ENCODE results near the gene NMT2. TPM values are rescaled to one million over a fixed set of nuclear protein-coding genes. Genes with fewer than 3 reads are reported as not detected.
A peak's percentile ranks its signal among the peaks of the same experiment; 100 is the strongest.

Gene NMT2
- total and polyA plus RNA-seq, 5 donors from 2014 or later: 37.1 to 50.3 (median 45.7) TPM

- no peak overlapping the region for H3K27ac Mint-ChIP-seq
- Histone ChIP-seq H3K36me3 (ENCODE audit: control insufficient read depth, insufficient read depth, low read length) (no peaks in the 10 kb centered on the region), H3K27me3 (ENCODE audit: control insufficient read depth, insufficient read depth, low read length) (no peaks in the 10 kb centered on the region), H3K27ac (ENCODE audit: insufficient read depth, low read length, poor library complexity, severe bottlenecking) (no peak overlapping the region), H3K9me3 (ENCODE audit: control insufficient read depth in 2 of 2, low read length in 2 of 2) (no peaks in the 10 kb centered on the region), H3K4me1 (ENCODE audit: control insufficient read depth, insufficient read depth, low read length, poor library complexity, severe bottlenecking) (peaks cover 13% of the 10 kb centered on the region), H3K4me3 (ENCODE audit: low read depth, low read length) (no peak overlapping the region)
- H3K9me3 Mint-ChIP-seq: peaks cover 0 to 6% (median 0%) of the 10 kb centered on the region in 7 donors
- no peaks in the 10 kb centered on the region for H3K36me3 Mint-ChIP-seq
- peaks cover under 1% of the 10 kb centered on the region for H3K27me3 Mint-ChIP-seq
- DNase-seq (no peak), ATAC-seq (ENCODE audit: low read depth in 2 of 2) (no peak)
- no peak overlapping the region for H3K4me3 Mint-ChIP-seq
- H3K4me1 Mint-ChIP-seq: peaks cover 6 to 35% (median 27%) of the 10 kb centered on the region in 4 donors
Measured at GRCh38 chr10:15180736-15181135, 12.2 kb upstream of the NMT2 start.

GRCh38 chr10:15176269-15176668 lies 7.8 kb upstream of the NMT2 start:
- H3K36me3 Mint-ChIP-seq: no peaks in the 10 kb centered on the region
- no peak overlapping the region for H3K27ac Mint-ChIP-seq

GRCh38 chr10:15175587-15175986 lies 7.1 kb upstream of the NMT2 start:
- Histone ChIP-seq H3K4me1 (ENCODE audit: control insufficient read depth, insufficient read depth, low read length, poor library complexity, severe bottlenecking) (peaks cover 17% of the 10 kb centered on the region), H3K4me3 (ENCODE audit: low read depth, low read length) (no peak overlapping the region), H3K36me3 (ENCODE audit: control insufficient read depth, insufficient read depth, low read length) (no peaks in the 10 kb centered on the region), H3K9me3 (ENCODE audit: control insufficient read depth in 2 of 2, low read length in 2 of 2) (no peaks in the 10 kb centered on the region), H3K27me3 (ENCODE audit: control insufficient read depth, insufficient read depth, low read length) (no peaks in the 10 kb centered on the region), H3K27ac (ENCODE audit: insufficient read depth, low read length, poor library complexity, severe bottlenecking) (no peak overlapping the region)
- peak overlapping the region in 2 of 3 donors; percentile 38 to 56 for H3K27ac Mint-ChIP-seq
- H3K36me3 Mint-ChIP-seq: no peaks in the 10 kb centered on the region
- ATAC-seq (ENCODE audit: low read depth in 2 of 2) (no peak), DNase-seq (no peak)
- H3K27me3 Mint-ChIP-seq: peaks cover 8% of the 10 kb centered on the region
- peaks cover 0 to 2% (median 0%) of the 10 kb centered on the region in 7 donors for H3K9me3 Mint-ChIP-seq
- H3K4me1 Mint-ChIP-seq: peaks cover 15 to 35% (median 30%) of the 10 kb centered on the region in 4 donors
- H3K4me3 Mint-ChIP-seq: peak overlapping the region in 1 of 4 donors; percentile 15

More at GRCh38 chr10:15176269-15176668, 7.8 kb upstream of the NMT2 start:
- Mint-ChIP-seq H3K4me1 (peaks cover 9 to 31% (median 25%) of the 10 kb centered on the region in 4 donors), H3K27me3 (peaks cover 8% of the 10 kb centered on the region), H3K4me3 (no peak overlapping the region), H3K9me3 (peaks cover 0 to 2% (median 0%) of the 10 kb centered on the region in 7 donors)
- H3K27ac ChIP-seq (ENCODE audit: insufficient read depth, low read length, poor library complexity, severe bottlenecking): no peak overlapping the region
- H3K4me1 ChIP-seq (ENCODE audit: control insufficient read depth, insufficient read depth, low read length, poor library complexity, severe bottlenecking): peaks cover 10% of the 10 kb centered on the region
- no peaks in the 10 kb centered on the region for H3K27me3 ChIP-seq (ENCODE audit: control insufficient read depth, insufficient read depth, low read length)
- no peaks in the 10 kb centered on the region for H3K36me3 ChIP-seq (ENCODE audit: control insufficient read depth, insufficient read depth, low read length)
- ATAC-seq (ENCODE audit: low read depth in 2 of 2): no peak
- no peak overlapping the region for H3K4me3 ChIP-seq (ENCODE audit: low read depth, low read length)
- H3K9me3 ChIP-seq (ENCODE audit: control insufficient read depth in 2 of 2, low read length in 2 of 2): no peaks in the 10 kb centered on the region
- no peak for DNase-seq

- no peak overlapping the region for H3K27ac ChIP-seq (ENCODE audit: insufficient read depth, low read length, poor library complexity, severe bottlenecking)
- Mint-ChIP-seq H3K27me3 (peaks cover 8% of the 10 kb centered on the region), H3K9me3 (peaks cover 0 to 2% (median 0%) of the 10 kb centered on the region in 7 donors), H3K36me3 (no peaks in the 10 kb centered on the region), H3K4me3 (peak overlapping the region in 2 of 4 donors; percentile 37 to 65), H3K27ac (peak overlapping the region; percentile 75 to 95 (median 89)), H3K4me1 (peaks cover 26 to 53% (median 41%) of the 10 kb centered on the region in 4 donors)
- H3K27me3 ChIP-seq (ENCODE audit: control insufficient read depth, insufficient read depth, low read length): no peaks in the 10 kb centered on the region
- no peaks in the 10 kb centered on the region for H3K9me3 ChIP-seq (ENCODE audit: control insufficient read depth in 2 of 2, low read length in 2 of 2)
- no peak for DNase-seq
- ATAC-seq (ENCODE audit: low read depth in 2 of 2): no peak
- H3K36me3 ChIP-seq (ENCODE audit: control insufficient read depth, insufficient read depth, low read length): no peaks in the 10 kb centered on the region
- no peak overlapping the region for H3K4me3 ChIP-seq (ENCODE audit: low read depth, low read length)
- peaks cover 38% of the 10 kb centered on the region for H3K4me1 ChIP-seq (ENCODE audit: control insufficient read depth, insufficient read depth, low read length, poor library complexity, severe bottlenecking)
Measured at GRCh38 chr10:15172306-15172840, 3.9 kb upstream of the NMT2 start.

GRCh38 chr10:15169555-15170401 lies 1.3 kb upstream of the NMT2 start:
- peak overlapping the region; percentile 86 to 92 (median 90) for H3K4me3 Mint-ChIP-seq
- DNase-seq (peak; percentile 52 to 91 (median 80)), ATAC-seq (ENCODE audit: low read depth in 2 of 2) (peak; percentile 23 to 26)
- H3K4me3 ChIP-seq (ENCODE audit: low read depth, low read length): peak overlapping the region; percentile 84
- H3K27me3 ChIP-seq (ENCODE audit: control insufficient read depth, insufficient read depth, low read length): no peaks in the 10 kb centered on the region
- peaks cover 4% of the 10 kb centered on the region for H3K27me3 Mint-ChIP-seq
- no peaks in the 10 kb centered on the region for H3K36me3 ChIP-seq (ENCODE audit: control insufficient read depth, insufficient read depth, low read length)
- H3K27ac Mint-ChIP-seq: peak overlapping the region; percentile 85 to 96 (median 90)
- peak overlapping the region; percentile 78 for H3K27ac ChIP-seq (ENCODE audit: insufficient read depth, low read length, poor library complexity, severe bottlenecking)
- peaks cover 26 to 72% (median 52%) of the 10 kb centered on the region in 4 donors for H3K4me1 Mint-ChIP-seq
- no peaks in the 10 kb centered on the region for H3K9me3 ChIP-seq (ENCODE audit: control insufficient read depth in 2 of 2, low read length in 2 of 2)
- no peaks in the 10 kb centered on the region for H3K9me3 Mint-ChIP-seq
- peaks cover 62% of the 10 kb centered on the region for H3K4me1 ChIP-seq (ENCODE audit: control insufficient read depth, insufficient read depth, low read length, poor library complexity, severe bottlenecking)
- H3K36me3 Mint-ChIP-seq: no peaks in the 10 kb centered on the region

- H3K4me3 Mint-ChIP-seq: peak overlapping the region; percentile 86 to 97 (median 91)
- DNase-seq (peak; percentile 92 to 94 (median 93)), ATAC-seq (ENCODE audit: low read depth in 2 of 2) (peak; percentile 78 to 82)
- Histone ChIP-seq H3K27ac (ENCODE audit: insufficient read depth, low read length, poor library complexity, severe bottlenecking) (peak overlapping the region; percentile 78), H3K4me1 (ENCODE audit: control insufficient read depth, insufficient read depth, low read length, poor library complexity, severe bottlenecking) (peaks cover 63% of the 10 kb centered on the region), H3K36me3 (ENCODE audit: control insufficient read depth, insufficient read depth, low read length) (no peaks in the 10 kb centered on the region), H3K27me3 (ENCODE audit: control insufficient read depth, insufficient read depth, low read length) (no peaks in the 10 kb centered on the region), H3K4me3 (ENCODE audit: low read depth, low read length) (peak overlapping the region; percentile 84), H3K9me3 (ENCODE audit: control insufficient read depth in 2 of 2, low read length in 2 of 2) (no peaks in the 10 kb centered on the region)
- no peaks in the 10 kb centered on the region for H3K36me3 Mint-ChIP-seq
- H3K27ac Mint-ChIP-seq: peak overlapping the region; percentile 85 to 96 (median 86)
- peaks cover 31 to 73% (median 52%) of the 10 kb centered on the region in 4 donors for H3K4me1 Mint-ChIP-seq
- peaks cover 4% of the 10 kb centered on the region for H3K27me3 Mint-ChIP-seq
- no peaks in the 10 kb centered on the region for H3K9me3 Mint-ChIP-seq
Measured at GRCh38 chr10:15168786-15169554, 477 bp upstream of the NMT2 start.

All from CD4-positive, CD25-positive, alpha-beta regulatory T cell (primary cell).